ENCODE results near the gene CELF5.
"Not testable (repeated sequence)": the region's sequence is repeated elsewhere in the genome, so short reads cannot be mapped to it uniquely, and the experiment has no call there.

Gene CELF5

DNA sequence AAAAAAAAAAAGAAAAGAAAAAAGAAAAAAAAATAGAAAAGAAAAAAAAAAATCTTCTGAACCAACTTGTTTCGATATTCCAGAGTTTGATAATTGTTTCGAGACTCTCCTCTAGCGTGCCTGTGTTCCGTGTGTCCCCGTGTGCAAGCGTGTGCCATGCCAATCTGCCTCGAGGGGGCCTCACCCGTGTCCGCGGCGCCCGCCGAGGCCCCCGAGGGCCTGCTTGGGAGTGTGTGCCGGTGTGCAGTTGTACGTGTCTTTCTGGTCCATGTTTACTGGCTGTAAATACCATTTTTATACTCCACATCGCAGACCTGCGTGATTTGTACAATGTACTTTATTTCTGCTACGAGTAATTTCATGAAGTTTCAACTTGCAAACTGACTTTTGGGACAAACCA lies 72.0 kb downstream of the CELF5 start:
- no peak for DNase-seq

DNA sequence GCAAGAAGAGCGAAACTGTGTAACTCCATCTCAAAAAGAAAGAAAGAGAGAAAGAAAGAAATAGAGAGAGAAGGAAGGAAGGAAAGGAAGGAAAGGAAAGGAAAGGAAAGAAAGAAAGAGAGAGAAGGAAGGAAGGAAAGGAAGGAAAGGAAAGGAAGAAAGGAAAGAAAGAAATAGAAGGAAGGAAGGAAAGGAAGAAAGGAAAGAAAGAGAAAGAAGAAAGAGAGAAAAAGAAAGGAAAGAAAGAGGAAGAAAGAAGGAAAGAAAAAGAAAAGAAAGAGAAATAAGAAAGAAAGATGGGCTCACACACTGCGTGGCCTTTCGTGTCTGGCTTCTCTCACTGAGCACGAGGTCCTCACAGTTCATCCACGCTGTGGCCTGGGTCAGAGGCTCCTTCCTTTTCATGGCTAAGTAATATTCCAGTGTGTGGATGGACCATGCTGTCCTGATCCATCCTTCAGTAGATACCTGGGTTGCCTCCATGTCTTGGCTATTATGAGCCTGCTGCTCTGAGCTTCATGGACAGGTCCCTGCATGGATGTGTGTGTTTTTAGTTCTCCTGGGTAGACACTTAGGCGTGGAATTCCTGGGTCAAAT lies 74.5 kb downstream of the CELF5 start:
- no peak for DNase-seq

DNA sequence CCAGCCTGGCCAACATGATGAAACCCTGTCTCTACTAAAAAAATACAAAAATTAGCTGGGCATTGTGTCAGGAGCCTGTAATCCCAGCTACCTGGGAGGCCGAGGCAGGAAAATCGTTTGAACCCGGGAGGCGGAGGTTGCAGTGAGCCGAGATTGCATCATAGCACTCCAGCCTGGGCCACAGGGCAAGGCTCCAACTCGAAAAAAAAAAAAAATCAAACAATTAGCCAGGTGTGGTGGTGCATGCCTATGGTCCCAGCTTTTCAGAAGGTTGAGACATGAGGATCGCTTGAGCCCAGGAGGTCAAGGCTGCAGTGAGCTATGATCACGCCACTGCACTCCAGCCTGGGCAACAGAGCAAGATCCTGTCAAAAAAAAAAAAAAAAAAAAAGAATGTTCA lies 76.1 kb downstream of the CELF5 start:
- DNase-seq: not testable (repeated sequence)

DNA sequence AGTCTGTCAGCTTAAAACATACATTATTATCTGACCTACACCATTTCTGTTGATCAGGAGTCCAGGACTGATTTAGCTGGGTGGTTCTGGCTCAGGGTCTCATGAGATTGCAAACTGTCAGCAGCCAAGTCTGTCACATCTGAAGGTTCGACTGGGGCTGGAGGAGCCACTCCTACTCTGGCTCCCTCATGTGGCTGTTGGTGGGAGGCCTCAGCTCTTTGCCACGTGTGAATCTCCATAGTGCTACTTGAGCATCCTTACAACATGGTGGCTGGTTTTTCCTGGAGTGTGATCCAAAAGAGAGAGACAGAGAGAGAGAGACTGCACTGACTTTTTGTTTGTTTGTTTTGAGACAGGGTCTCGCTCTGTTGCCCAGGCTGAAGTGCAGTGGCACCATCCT lies 78.3 kb downstream of the CELF5 start:
- DNase-seq: no peak

DNA sequence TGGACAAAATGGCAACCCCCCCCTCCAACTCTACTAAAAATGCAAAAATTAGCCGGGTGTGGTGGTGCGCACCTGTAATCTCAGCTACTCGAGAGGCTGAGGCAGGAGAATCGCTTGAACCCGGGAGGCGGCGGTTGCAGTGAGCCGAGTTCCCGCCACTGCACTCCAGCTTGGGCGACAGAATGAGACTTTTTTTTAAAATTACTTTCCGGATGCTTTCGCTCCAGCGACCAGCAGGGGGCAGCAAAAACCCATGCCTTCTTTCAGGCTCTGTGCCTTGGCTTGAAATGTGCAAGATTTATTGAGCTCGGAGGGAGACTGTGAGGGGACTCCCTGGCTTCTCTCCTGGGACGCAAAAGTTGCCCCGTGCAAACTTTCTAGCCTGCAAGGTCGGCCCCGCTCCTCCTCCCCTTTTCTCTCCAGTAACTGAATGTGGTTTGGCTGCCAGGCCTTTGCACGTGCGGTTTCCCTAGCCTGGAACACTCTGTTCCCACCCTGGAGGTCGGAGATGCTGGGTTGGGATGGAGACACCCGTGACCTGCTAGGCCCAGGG lies 80.5 kb downstream of the CELF5 start:
- no peak for DNase-seq

DNA sequence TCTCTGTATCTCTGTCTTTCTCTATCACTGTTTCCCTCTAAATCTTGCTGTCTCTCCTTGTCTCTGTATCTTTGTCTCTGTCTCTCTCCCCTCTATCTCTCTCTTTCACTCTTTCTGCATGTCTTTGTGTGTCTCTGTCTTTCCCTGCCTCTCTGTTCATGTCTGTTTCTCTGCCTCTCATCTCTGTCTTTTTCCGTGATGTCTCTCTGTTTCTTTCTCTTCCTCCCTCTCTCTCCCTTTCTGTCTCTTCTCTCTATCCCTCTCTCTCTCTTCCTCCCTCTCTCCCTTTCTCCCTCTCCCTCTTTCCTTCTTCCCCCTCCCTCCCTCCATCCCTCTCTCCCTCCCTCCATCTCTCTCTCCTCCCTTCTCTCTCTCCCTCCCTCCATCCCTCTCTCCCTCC lies 85.3 kb downstream of the CELF5 start:
- DNase-seq: no peak

DNA sequence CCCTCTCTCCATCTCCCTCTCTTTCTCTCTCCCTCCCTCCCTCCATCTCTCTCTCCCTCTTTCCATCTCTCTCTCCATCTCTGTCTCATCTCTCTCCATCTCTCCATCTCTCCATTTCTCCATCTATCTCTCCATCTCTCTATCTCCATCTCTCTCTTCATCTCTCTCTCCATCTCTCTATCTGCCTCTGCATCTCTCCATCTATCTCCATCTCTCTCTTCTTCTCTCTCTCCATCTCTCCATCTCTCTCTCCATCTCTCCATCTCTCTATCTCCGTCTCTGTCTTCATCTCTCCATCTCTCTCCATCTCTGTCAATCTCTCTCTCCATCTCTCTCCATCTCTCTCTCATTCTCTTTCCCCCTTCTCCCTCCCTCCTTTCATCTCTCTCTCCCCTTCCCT lies 85.8 kb downstream of the CELF5 start:
- DNase-seq: no peak

DNA sequence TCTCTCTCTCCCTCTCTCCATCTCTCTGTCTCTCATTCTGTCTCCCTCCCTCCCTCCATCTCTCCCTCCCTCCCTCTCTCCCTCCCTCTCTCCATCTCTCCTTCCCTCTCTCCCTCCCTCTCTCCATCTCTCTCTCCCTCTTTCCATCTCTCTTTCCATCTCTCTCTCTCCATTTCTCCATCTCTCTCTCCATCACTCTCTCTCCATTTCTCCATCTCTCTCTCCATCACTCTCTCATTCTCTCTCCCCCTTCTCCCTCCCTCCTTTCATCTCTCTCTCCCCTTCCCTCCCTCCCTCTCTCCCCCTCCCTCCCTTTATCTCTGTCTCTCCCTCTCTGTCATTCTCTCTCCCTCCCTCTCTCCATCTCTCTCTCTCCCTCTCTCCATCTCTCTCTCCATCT lies 86.2 kb downstream of the CELF5 start:
- no peak for DNase-seq

DNA sequence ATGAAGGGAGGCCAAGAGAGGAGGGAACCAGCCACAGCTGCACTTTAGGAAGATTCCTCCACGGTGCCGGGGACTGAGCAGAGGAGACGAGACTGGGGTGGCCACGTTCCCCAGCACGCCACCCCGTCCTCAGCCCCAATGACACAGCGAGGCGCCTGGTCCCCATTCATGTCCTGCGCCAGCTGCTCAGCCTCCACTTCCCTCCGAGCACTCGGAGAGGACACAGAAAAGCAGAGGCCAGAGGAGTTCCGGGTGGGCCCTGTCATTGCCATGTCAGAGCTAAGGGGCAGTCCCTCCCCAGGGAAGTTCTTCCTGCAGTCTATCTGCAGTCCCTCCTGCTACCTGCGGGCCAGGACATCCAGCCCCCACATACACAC lies 88.7 kb downstream of the CELF5 start:
- DNase-seq: no peak

DNA sequence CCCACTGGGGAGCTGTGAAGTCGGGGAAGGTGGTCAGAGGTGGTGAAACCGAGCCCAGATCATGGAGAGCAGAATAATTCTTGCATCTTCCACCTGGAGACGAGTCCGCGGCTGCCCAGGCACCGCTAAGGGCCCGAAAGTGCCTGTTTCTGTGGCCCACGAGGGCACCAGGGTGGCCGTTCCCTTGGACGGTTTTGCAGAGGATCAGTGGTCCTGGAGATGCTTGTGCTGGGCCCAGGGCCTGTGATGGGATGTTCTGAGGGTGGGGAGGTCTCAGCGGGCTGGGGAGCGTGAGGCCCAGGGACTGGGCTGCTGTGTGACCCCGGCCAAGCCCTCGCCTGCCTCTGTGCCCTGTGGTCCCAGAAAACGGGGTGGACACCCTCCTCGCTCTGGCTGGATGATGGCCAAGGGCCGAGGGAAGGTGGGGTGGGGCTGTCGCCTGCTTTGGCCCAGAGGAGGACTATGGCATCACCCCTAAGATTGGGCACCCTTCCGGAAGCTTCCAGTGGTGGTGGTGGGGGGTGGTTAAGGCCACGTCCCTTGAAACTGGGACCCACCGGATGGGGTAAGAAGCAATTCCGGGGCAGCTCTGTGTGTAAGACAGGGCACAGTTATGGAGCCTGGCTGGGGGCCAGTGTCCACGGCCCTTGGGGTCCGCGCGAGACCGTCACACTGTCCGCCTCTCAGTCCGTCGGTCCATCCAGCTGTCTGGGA lies 90.7 kb downstream of the CELF5 start:
- DNase-seq: no peak

DNA sequence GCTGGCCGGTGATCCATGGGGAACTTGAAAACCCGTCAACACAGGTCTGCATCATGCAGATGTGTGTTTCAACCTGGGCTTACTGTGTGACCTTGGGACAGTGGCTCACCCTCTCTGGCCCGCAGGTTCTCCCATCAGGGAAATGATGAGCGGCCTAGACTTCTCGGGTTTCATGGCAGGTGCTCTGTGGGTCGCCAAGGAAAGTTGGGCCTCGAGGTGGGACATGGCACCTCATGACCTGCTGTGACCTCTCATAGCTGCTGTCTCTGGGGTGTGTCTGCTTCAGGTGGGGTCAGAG lies 91.2 kb downstream of the CELF5 start:
- no peak for DNase-seq

DNA sequence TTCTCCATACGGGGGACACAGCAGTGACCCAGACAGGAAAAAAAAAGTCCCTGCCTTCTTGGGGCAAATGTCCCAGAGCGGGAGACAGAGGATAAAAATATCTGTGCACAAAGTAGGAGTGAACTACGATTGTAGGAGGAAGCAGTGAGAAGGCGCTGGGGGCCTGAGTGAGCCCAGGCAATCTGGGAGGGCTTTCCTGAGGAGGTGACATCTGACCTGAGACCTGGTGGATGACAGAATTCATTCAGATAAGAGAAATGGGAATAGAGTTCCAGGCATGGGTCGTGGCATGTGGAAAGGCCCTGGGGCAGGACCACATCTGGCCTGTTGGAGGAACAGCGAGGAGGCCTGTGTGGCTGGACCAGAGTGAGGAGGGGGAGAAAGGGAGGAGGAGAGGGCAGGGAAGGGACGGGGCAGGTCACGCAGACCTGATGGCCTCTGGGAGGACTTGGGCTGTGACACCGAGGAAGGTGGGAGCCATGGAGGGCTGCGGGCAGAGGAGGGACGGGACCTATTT lies 91.7 kb downstream of the CELF5 start:
- DNase-seq: no peak

DNA sequence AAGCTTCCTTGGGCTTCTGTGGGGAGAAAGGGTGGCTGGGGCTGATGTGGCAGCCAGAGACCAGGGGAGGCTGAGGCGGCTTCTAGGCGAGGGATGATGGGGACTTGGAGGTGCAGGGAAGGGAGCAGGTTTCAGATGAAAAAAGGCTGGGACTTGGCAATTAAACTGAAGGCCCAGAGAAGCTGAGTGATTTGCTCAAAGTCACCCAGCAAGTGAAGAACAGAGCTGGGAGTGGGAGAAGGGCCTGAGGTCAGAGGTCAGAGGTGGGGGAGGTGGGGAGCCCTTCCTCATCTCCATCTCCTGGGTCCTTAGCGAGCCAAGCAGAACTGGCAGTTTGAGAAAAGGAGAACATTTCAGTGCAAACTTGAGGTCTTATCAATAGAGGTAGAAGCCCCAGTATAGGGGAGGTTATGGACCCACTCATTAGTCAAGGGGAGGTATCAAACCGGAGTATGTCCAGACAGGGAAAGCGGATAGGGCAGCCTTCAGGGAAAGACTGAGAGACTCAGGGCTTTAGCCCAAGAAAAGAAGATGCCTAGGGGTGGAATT lies 92.3 kb downstream of the CELF5 start:
- DNase-seq: no peak

DNA sequence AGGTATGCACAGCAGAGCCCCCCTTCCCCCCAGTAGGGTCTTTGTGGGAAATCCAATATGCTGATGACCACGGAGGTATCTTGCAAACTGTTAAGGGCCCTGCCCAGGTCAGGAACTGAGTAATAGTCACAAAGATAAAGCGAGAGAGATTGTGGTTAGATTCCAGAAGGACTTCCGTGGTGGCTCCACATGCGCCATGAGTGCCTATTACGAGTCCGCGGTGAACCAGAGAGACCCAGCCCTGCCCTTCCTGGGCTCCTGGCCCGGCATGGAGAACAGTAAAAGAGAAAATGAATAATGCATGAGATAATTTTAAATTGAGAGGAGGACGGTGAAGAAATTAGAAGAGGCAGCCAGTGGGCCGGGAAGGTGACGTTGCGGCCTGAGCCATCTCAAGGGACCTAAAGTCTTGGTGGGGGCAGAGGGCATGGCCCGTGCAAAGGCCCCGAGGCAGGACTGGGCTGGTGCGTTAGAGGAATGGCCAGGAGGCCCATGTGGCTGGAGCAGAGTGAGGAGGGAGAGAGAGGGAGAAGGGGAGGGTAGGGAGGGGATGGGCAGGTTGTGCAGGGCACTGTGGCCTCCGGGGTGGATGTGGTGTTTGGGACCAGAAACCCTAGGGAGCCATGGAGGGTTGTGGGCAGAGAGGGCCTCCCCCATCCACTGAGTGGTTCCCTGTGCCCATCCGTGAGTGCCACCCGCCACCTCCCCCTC lies 95.3 kb downstream of the CELF5 start:
- DNase-seq: no peak

DNA sequence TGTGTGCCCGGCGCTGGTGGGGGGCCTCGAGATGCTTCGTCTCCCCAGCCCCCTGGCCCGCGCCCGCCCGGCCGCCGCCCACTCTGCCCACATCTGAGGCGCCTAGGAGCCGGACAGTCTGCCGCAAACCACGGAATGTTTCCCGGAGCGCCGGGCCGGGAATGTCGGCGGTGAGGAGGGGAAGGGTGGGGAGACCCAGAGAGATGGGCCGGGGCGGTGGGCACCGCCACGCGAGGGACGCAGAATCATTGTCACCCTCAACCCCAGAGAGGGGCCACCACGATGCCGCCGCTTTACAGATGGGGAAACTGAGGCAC lies 95.9 kb downstream of the CELF5 start:
- no peak for DNase-seq

DNA sequence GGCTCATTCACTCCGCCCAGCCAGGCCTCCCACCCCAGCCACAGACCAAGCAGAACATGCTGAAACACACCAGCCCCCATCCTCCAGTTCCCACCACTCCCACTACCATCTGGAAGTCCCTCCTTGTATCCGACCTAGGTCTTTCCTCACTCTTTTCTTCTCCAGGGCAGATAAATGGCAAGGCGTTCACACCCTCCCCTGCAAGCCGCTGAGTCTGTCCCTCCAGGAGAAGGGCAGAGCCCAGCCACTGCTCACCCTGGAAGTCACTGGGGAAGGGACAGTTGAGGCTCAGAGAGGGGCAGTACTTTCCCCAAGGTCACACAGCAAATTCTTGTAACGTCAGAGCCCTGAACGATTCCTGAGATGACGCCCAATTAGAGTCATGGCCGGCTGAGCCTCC lies 96.4 kb downstream of the CELF5 start:
- DNase-seq: no peak

DNA sequence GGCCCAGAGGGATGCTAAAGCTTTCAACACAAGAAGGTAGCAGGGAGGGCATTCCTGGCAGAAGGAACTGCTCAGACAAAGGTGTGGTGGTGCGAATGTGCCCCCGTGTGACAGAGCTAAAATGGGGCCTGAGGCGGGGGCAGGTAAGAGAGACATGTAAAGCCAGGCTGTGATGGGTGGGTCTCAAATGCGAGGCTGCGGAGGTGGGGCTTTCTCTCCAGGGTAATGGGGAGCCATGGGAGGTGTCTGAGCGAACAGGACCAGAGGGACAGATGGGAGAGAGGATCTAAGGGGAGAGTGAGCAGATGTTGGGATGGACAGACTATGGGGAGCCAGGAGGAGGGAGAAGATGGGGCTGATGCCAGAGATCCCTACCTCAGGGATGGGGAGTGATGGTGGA lies 97.2 kb downstream of the CELF5 start:
- DNase-seq: no peak

DNA sequence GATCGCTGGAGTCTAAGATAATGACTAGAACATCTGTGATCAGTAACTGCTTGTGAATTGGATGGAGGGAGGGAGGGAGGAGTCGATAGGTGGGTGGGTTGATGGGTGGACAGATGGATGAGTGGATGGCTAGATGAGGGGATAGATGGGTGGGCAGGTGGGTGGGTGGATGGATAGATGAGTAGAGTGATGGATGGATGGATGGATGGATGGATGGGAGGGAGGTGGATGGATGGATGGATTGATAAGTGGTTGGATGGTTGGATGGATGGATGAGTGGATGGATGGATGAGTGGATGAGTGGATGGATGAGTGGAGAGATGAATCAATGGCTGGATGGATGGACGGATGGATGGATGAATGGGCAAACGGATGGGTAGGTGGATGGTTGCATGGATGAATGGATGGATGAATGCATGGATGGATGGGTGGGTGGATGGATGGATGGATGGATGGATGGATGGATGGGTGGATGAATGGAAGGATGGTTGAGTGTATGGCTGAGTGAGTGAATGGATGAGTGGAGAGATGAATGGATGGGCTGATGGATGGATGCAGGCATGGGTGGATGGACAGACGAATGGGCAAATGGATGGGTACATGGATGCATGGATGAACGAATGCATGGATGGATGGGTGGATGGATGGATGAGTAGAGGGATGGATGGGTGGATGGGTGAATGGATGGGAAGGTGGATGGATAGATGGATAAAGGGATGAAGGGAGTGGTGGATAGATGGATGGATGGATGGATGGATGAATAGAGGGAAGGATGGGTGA lies 97.9 kb downstream of the CELF5 start:
- DNase-seq: no peak

DNA sequence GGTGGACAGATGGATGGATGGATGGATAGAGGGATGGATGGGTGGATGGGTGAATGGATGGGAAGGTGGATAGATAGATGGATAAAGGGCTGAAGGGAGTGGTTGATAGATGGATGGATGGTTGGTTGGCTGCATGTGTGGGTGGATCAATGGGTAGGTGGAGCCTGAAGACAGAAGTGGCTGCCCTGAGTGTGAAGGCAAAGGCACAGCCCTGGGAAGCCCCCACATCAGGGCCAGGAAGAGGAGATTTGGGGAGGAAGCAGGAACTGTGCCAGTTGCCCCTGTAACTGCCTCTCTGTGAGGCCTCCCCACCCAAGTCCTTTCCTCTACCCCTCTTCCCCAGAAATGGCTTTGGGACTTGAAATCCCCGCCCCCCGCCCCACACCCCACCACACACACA lies 98.6 kb downstream of the CELF5 start:
- DNase-seq: no peak

DNA sequence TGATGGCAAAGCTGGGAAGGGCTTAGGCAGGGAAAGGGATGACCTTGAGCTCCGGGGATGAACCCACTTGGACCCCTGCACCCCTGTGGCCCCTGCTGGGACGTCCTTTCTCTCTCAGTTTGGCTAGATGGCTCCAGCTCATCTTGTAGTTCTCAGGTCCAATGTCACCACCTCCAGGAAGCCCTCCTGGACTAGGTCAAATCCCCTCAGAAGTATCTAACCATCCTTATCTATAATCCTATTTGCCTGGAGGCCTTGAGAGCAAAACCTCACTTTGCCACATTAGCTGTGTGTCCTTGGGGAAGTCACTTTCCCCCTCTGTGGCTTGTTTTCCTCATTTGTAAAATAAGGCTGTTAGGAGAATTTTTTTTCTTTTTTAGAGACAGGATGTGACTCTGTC lies 99.2 kb downstream of the CELF5 start:
- DNase-seq: no peak

DNA sequence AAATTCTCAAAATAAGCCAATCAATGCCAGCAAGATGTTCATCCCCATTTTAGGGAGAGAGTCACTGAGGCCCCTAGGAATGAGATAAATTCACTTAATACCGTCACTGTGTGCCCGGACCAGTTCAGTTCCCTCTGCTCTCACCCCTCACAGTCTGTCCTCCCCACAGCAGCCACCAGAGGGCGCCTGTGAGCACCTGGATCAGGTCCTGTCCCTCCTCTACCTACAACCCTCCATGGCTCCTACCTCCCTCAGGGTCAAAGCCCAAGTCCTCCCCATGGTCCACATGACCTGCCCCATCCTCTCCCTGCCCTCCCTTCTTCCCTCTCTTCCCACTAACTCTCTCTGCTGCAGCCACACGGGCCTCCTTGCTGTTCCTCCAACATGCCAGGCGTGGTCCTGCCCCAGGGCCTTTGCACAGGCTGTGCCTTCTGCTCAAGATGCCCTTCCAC lies 100.0 kb downstream of the CELF5 start:
- no peak for DNase-seq

DNA sequence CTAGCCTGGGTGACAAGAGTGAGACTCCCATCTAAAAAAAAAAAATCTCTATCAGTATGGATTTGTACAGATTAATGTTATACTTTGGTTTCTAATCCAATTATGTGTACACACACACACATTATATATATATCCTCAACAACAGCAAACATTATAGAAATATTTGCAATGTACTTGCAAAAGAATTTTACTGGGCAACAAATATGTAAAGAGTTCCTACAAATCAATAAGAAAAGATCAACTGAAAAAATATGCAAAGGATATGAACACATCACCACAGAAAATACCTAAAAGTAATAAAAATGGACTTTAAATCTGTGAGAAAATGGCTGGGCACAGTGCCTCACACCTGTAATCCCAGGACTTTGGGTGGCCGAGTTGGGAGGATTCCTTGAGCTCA lies 101.0 kb downstream of the CELF5 start:
- DNase-seq: no peak

DNA sequence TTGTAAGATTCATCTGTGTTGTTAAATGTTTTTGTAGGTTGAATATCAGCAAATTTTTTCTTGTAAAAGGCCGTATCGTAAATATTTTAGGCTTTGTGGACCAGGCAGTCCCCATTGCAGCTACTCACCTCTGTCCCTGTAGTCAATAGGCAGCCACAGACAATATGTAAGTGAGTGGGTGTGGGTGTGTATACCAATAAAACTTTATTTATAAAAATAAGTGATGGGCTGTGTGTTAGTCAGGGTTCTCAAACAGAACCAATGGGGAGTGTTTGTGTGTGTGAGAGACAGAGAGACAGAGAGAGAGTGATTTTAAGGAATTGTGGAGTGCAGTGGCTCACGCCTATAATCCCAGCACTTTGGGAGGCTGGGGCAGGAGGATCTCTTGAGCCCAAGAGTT lies 104.3 kb downstream of the CELF5 start:
- no peak for DNase-seq
